Gastrocnemius medialis (tissue), 4 donors: ENCODE results near the gene IGF2BP3.

ENCODE experiments used
- CTCF ChIP-seq, 5 experiments: fragments of 450-650 bp in 3 of 5; fragments of 200-600 bp in 2 of 5; sonication (generic) in 2 of 5; IDR thresholded peaks in 4 of 5; conservative IDR thresholded peaks in 1 of 5; 1 replicate in 4 of 5; 2 replicates in 1 of 5; pipeline ENCODE4 v1.5.1; 2016 to 2019; ENCODE audit warnings: antibody characterized with exemption in 5 of 5, mild to moderate bottlenecking in 3 of 5, moderate library complexity in 3 of 5
- POLR2A ChIP-seq, 2 donors: fragments of 450-650 bp; IDR thresholded peaks; one replicate each; pipeline ENCODE4 v1.6.1; 2017; ENCODE audit warnings: antibody characterized with exemption in 2 of 2, mild to moderate bottlenecking in 2 of 2, moderate library complexity in 2 of 2

DNA sequence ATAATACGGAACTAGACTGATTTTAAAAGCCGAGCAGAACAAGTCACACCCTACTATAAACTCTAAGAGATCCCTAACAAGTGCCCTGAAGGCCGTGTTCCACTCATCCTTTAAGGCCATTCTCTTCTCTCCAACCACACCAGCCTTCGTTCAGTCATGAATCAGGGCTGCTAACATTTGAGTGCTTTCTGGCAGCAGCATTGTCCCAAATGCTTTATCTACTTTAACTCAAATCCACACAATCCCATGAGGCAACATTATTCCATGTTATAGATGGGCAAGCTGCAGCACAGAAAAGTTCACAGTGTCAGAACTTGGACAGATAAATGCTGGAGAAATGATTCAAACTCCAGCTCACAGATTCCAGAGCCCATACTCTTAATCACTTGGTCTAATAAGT lies 97.7 kb downstream of the IGF2BP3 start:
- TF ChIP-seq CTCF (IDR thresholded peaks at IDR 0.05 in 4 of 5, conservative IDR thresholded peaks at IDR 0.05 in 1 of 5) (no peak), POLR2A (IDR thresholded peaks at IDR 0.05) (no peak)
